H1 (cell line): Measurements from ENCODE around the gene RAB31. TPM values are rescaled to one million over a fixed set of nuclear protein-coding genes. Genes with fewer than 3 reads are reported as not detected.

Experiments used
- CTCF ChIA-PET: fragments of 300-600 bp; sonication (Branson Sonifier 250); formaldehyde crosslinking; loops from one replicate; lab custom pipeline; 2021; ENCODE audit not compliant: partially characterized antibody; lab: Charles Lee
- POLR2A ChIA-PET: fragments of 300-600 bp; sonication (Branson Sonifier 250); formaldehyde crosslinking; loops from one replicate; lab custom pipeline; 2021; ENCODE audit warnings: inconsistent platforms; ENCODE audit not compliant: partially characterized antibody; lab: Charles Lee
- DNase-seq, 2 experiments: peaks; one replicate each; pipeline versions ENCODE4 v3.0.0 to v3.0.0-alpha.2; 2010 to 2022; ENCODE audit warnings: low spot score in 2 of 2, low read depth in 1 of 2, mixed read lengths in 1 of 2
- FAIRE-seq: peaks from 2 replicates; lab custom pipeline; 2011; peaks lifted over from hg19 to GRCh38; lab: Jason Lieb, UNC
- H2AFZ ChIP-seq: 2 replicates; pipeline ENCODE4 v1.8.1; 2012; ENCODE audit warnings: low read length, inconsistent platforms
- H2AK5ac ChIP-seq: 2 replicates; pipeline ENCODE4 v1.6.1; 2013; ENCODE audit warnings: low read depth, low read length
- H2BK120ac ChIP-seq: replicated peaks from 2 replicates; pipeline ENCODE3; 2013; ENCODE audit warnings: low read depth, low read length, inconsistent platforms
- H2BK12ac ChIP-seq: 2 replicates; pipeline ENCODE4 v1.6.1; 2013; ENCODE audit warnings: low read depth, low read length
- H2BK15ac ChIP-seq: 2 replicates; pipeline ENCODE4 v1.6.1; 2013; ENCODE audit warnings: low read length
- H2BK20ac ChIP-seq: 2 replicates; pipeline ENCODE4 v1.6.1; 2013; ENCODE audit warnings: low read length
- H2BK5ac ChIP-seq: 2 replicates; pipeline ENCODE4 v1.6.1; 2013; ENCODE audit warnings: low read depth, low read length
- H3K14ac ChIP-seq: 2 replicates; pipeline ENCODE4 v1.6.1; 2013; ENCODE audit warnings: inconsistent platforms; ENCODE audit not compliant: insufficient read length
- H3K18ac ChIP-seq: 2 replicates; pipeline ENCODE4 v1.6.1; 2013; ENCODE audit warnings: low read length; ENCODE audit errors: extremely low read depth
- H3K23ac ChIP-seq: 2 replicates; pipeline ENCODE4 v1.6.1; 2013; ENCODE audit warnings: inconsistent platforms; ENCODE audit not compliant: insufficient read length
- H3K23me2 ChIP-seq: 2 replicates; pipeline ENCODE4 v1.6.1; 2013; ENCODE audit warnings: low read depth, low read length
- H3K27ac ChIP-seq: 2 replicates; pipeline ENCODE4 v1.6.1; 2011; ENCODE audit warnings: low read depth, low read length, inconsistent platforms
- H3K27me3 ChIP-seq, 4 experiments: replicated peaks in 1 of 4; 1 replicate in 1 of 4; 2 replicates in 3 of 4; pipeline versions ENCODE4 v1.6.1 to v1.8.1; 2011 to 2013; ENCODE audit warnings: low read length in 3 of 4, mild to moderate bottlenecking in 3 of 4, inconsistent platforms in 2 of 4, mixed read lengths in 2 of 4, moderate library complexity in 1 of 4; ENCODE audit not compliant: control insufficient read depth in 3 of 4, insufficient read depth in 3 of 4; ENCODE audit errors: extremely low read depth in 1 of 4
- H3K36me3 ChIP-seq, 4 experiments: 2 replicates each; pipeline versions ENCODE4 v1.6.1 to v1.8.1; 2011 to 2013; ENCODE audit warnings: mild to moderate bottlenecking in 4 of 4, low read length in 3 of 4, moderate library complexity in 2 of 4, control low read depth in 1 of 4, inconsistent platforms in 1 of 4; ENCODE audit not compliant: insufficient read depth in 4 of 4, control insufficient read depth in 2 of 4
- H3K4ac ChIP-seq: replicated peaks from 2 replicates; pipeline ENCODE3; 2013; ENCODE audit warnings: low read length, low read depth, mixed read lengths, inconsistent platforms; ENCODE audit not compliant: insufficient read length
- H3K4me1 ChIP-seq, 4 experiments: replicated peaks in 1 of 4; 1 replicate in 1 of 4; 2 replicates in 3 of 4; pipeline versions ENCODE4 v1.6.1 to v1.8.1; 2011 to 2013; ENCODE audit warnings: low read length in 3 of 4, inconsistent platforms in 2 of 4, mixed read lengths in 1 of 4; ENCODE audit not compliant: insufficient read depth in 4 of 4, control insufficient read depth in 3 of 4
- H3K4me2 ChIP-seq, 2 experiments: 2 replicates each; pipeline versions ENCODE4 v1.6.1 to v1.8.1; 2011 to 2013; ENCODE audit warnings: low read depth in 2 of 2, low read length in 2 of 2, control low read depth in 1 of 2, inconsistent platforms in 1 of 2, mild to moderate bottlenecking in 1 of 2; ENCODE audit not compliant: insufficient read depth in 1 of 2
- H3K4me3 ChIP-seq, 4 experiments: fragments of 200-600, 300-600 bp in 1 of 4; sonication (generic), shearing (Covaris generic), sonication (Bioruptor Twin) in 1 of 4; 2 replicates each; pipeline versions ENCODE4 v1.5.1 to v1.8.1; 2011 to 2016; ENCODE audit warnings: low read length in 4 of 4, low read depth in 3 of 4, control low read depth in 2 of 4, inconsistent platforms in 2 of 4, mild to moderate bottlenecking in 2 of 4, mixed read lengths in 1 of 4, moderate library complexity in 1 of 4; ENCODE audit not compliant: insufficient read depth in 2 of 4; ENCODE audit errors: extremely low read depth in 1 of 4
- H3K56ac ChIP-seq: replicated peaks from 2 replicates; pipeline ENCODE3; 2013; ENCODE audit warnings: low read depth, mild to moderate bottlenecking, mixed read lengths, low read length, inconsistent platforms; ENCODE audit not compliant: insufficient read length
- H3K79me1 ChIP-seq: 2 replicates; pipeline ENCODE4 v1.6.1; 2013; ENCODE audit warnings: low read depth, low read length, control low read depth
- H3K79me2 ChIP-seq, 2 experiments: 2 replicates each; pipeline versions ENCODE4 v1.6.1 to v1.8.1; 2012 to 2013; ENCODE audit warnings: low read length in 2 of 2, mild to moderate bottlenecking in 2 of 2, inconsistent platforms in 1 of 2; ENCODE audit not compliant: insufficient read depth in 2 of 2, control insufficient read depth in 1 of 2
- H3K9ac ChIP-seq, 4 experiments: replicated peaks in 1 of 4; 1 replicate in 1 of 4; 2 replicates in 3 of 4; pipeline versions ENCODE4 v1.6.1 to v1.8.1; 2011 to 2013; ENCODE audit warnings: low read depth in 3 of 4, low read length in 3 of 4, control low read depth in 2 of 4, mild to moderate bottlenecking in 2 of 4, moderate library complexity in 2 of 4, inconsistent platforms in 1 of 4; ENCODE audit errors: extremely low read depth in 1 of 4
- H3K9me3 ChIP-seq, 2 experiments: 2 replicates each; pipeline versions ENCODE4 v1.6.1 to v1.8.1; 2012 to 2013; ENCODE audit warnings: mild to moderate bottlenecking in 2 of 2, moderate library complexity in 2 of 2, control low read depth in 1 of 2, inconsistent platforms in 1 of 2, low read depth in 1 of 2, low read length in 1 of 2, mixed read lengths in 1 of 2; ENCODE audit not compliant: insufficient read depth in 2 of 2
- H4K20me1 ChIP-seq, 2 experiments: replicated peaks in 1 of 2; 2 replicates each; pipeline versions ENCODE3 to v1.8.1; 2011 to 2013; ENCODE audit warnings: inconsistent platforms in 2 of 2, low read length in 2 of 2, mild to moderate bottlenecking in 1 of 2; ENCODE audit not compliant: insufficient read depth in 2 of 2, control insufficient read depth in 1 of 2
- H4K5ac ChIP-seq: 2 replicates; pipeline ENCODE4 v1.6.1; 2013; ENCODE audit warnings: low read length, low read depth, mixed read lengths, inconsistent platforms; ENCODE audit not compliant: insufficient read length
- H4K8ac ChIP-seq: 2 replicates; pipeline ENCODE4 v1.8.0; 2013; ENCODE audit warnings: mild to moderate bottlenecking, moderate library complexity, low read length, inconsistent platforms; ENCODE audit not compliant: insufficient read depth; ENCODE audit errors: extremely low read depth
- H4K91ac ChIP-seq: replicated peaks from 2 replicates; pipeline ENCODE3; 2013; ENCODE audit warnings: low read length, mixed read lengths, inconsistent platforms; ENCODE audit not compliant: insufficient read length
- CEBPB ChIP-seq: IDR thresholded peaks from 2 replicates; pipeline ENCODE4 v1.6.1; 2012; ENCODE audit warnings: low read depth, low read length
- HDAC2 ChIP-seq, 2 experiments: fragments of 300-600 bp in 1 of 2; sonication (generic) in 1 of 2; IDR thresholded peaks; 2 replicates each; pipeline ENCODE4 v1.6.1; 2011 to 2012; ENCODE audit warnings: low read depth in 2 of 2, low read length in 2 of 2, mild to moderate bottlenecking in 2 of 2, moderate library complexity in 2 of 2, borderline replicate concordance in 1 of 2, inconsistent platforms in 1 of 2
- RAD21 ChIP-seq, 2 experiments: IDR thresholded peaks in 1 of 2; conservative IDR thresholded peaks in 1 of 2; 2 replicates each; pipeline ENCODE4 v1.6.1; 2011; ENCODE audit warnings: low read depth in 2 of 2, low read length in 2 of 2, improper control_type of control experiment in 1 of 2, inconsistent platforms in 1 of 2, mild to moderate bottlenecking in 1 of 2, moderate library complexity in 1 of 2
- RNF2 ChIP-seq: fragments of 200-900, 300-1000 bp; sonication (generic); IDR thresholded peaks from 2 replicates; pipeline ENCODE4 v1.7.1; 2016; ENCODE audit warnings: borderline replicate concordance, low read depth, mild to moderate bottlenecking, antibody characterized with exemption, low read length; ENCODE audit not compliant: poor library complexity, severe bottlenecking; ENCODE audit errors: missing control alignments
- SIX5 ChIP-seq: IDR thresholded peaks from 2 replicates; pipeline ENCODE4 v1.6.1; 2011; ENCODE audit warnings: mild to moderate bottlenecking, low read depth, low read length
- YY1 ChIP-seq: IDR thresholded peaks from 2 replicates; pipeline ENCODE4 v1.6.1; 2011; ENCODE audit warnings: low read depth, mild to moderate bottlenecking, low read length
- WGBS, 2 experiments: shearing (Covaris generic) in 1 of 2; methylation state at CpG; one replicate each; pipeline versions ENCODE4 v1.1.6 to v1.1.7; 2013 to 2015; ENCODE audit warnings: low lambda C conversion rate in 2 of 2, mixed read lengths in 2 of 2, inconsistent platforms in 1 of 2, low coverage in 1 of 2, missing lambda C conversion rate in 1 of 2; ENCODE audit not compliant: insufficient replicate concordance in 2 of 2, insufficient coverage in 1 of 2, insufficient read length in 1 of 2; ENCODE audit errors: extremely low coverage in 1 of 2, missing lambda C conversion rate in 1 of 2; 5-methylcytosine and 5-hydroxymethylcytosine counted together
- polyA plus RNA-seq, 7 experiments: library from polyadenylated mRNA; depleted of rRNA in 3 of 7; stranded (reverse) in 5 of 7; unstranded in 2 of 7; fragments of >200 nt in 5 of 7; fragments of 200-250 nt in 2 of 7; gene quantifications; 1 replicate in 5 of 7; 2 replicates in 1 of 7; 4 replicates in 1 of 7; pipeline versions ENCODE4 v1.2.1 to v1.2.3, GENCODE V29; 2011 to 2013; ENCODE audit warnings: missing spikeins in 2 of 7, mixed read lengths in 2 of 7
- total RNA-seq: library from RNA; stranded (reverse); fragmentation: NEBNext Ultra II Directional; extraction: Animal tissue kit (Norgen Biotek cat#: 25700); gene quantifications from 2 replicates; pipeline ENCODE4 v1.2.1, GENCODE V29; 2021

RAB31 gene
- total and polyA plus RNA-seq, 2 of the 8 experiments (the other 6 are each of a cell fraction or from before 2014, with no cell fraction given) = 15.2 to 40.9 TPM

- FAIRE-seq = no peak
- POLR2A ChIA-PET = no interaction called here
- H3K36me3 ChIP-seq = no peaks in the 10 kb centered on the region
- H2BK120ac ChIP-seq = no peak overlapping the region
- TF ChIP-seq CEBPB = peak; percentile 26; the same call in 1 of the 2 replicates
- TF ChIP-seq RNF2 = no peak
- TF ChIP-seq HDAC2 (IDR thresholded peaks at IDR 0.05; ENCODE audit: borderline replicate concordance in 1 of 2, low read depth in 2 of 2, low read length in 2 of 2) = no peak
- no peak for TF ChIP-seq SIX5
- TF ChIP-seq RAD21 (IDR thresholded peaks at IDR 0.05 in 1 of 2, conservative IDR thresholded peaks at IDR 0.05 in 1 of 2; ENCODE audit: low read depth in 2 of 2, low read length in 2 of 2) = no peak
- no peak for TF ChIP-seq YY1
- no peak overlapping the region for H3K4ac ChIP-seq
- H4K91ac ChIP-seq = no peak overlapping the region
- no peaks in the 10 kb centered on the region for H3K27me3 ChIP-seq
- 90% methylated on average over 11 of the region's 11 CpGs; no CpG with 5 or more reads in 1 of the 2 experiments for WGBS, 2 experiments
- CTCF ChIA-PET = interaction anchor here (0.8 to 1.3 kb wide), 3 partner anchors 10 to 207 kb away, joined by 3 to 6 read pairs (median 3); no protein-coding TSS in a partner anchor
- no peak overlapping the region for H2AFZ ChIP-seq
- H3K9ac ChIP-seq = no peak overlapping the region
- H3K27ac ChIP-seq = no peak overlapping the region
- H3K79me2 ChIP-seq = no peaks in the 10 kb centered on the region
- no peak overlapping the region for H2AK5ac ChIP-seq
- no peak overlapping the region for H2BK12ac ChIP-seq
- H3K4me2 ChIP-seq = no peak overlapping the region
- no peak overlapping the region for H4K5ac ChIP-seq
- no peaks in the 10 kb centered on the region for H4K20me1 ChIP-seq
- H3K18ac ChIP-seq = no peak overlapping the region
- H2BK15ac ChIP-seq = no peak overlapping the region
- H2BK5ac ChIP-seq = no peak overlapping the region
- H3K79me1 ChIP-seq = no peaks in the 10 kb centered on the region
- H3K4me1 ChIP-seq = no peaks in the 10 kb centered on the region
- no peak overlapping the region for H3K14ac ChIP-seq
- no peak overlapping the region for H3K4me3 ChIP-seq
- H4K8ac ChIP-seq = no peak overlapping the region
- H2BK20ac ChIP-seq = no peak overlapping the region
- H3K23me2 ChIP-seq = no peaks in the 10 kb centered on the region
- no peak overlapping the region for H3K23ac ChIP-seq
- H3K56ac ChIP-seq = no peak overlapping the region
- H3K9me3 ChIP-seq = no peaks in the 10 kb centered on the region
- DNase-seq = peak in 1 of 2 experiments; percentile 35
These were observed 74.2 kb downstream of the RAB31 start for GRCh38 chr18:9782073-9782857.
